T-helper 17 cell (primary cell): ENCODE measurements around the gene CRABP2. TPM values are rescaled to one million over a fixed set of nuclear protein-coding genes. Genes with fewer than 3 reads are reported as not detected.

ENCODE experiments used
- ATAC-seq: fragments of 150-1000 bp; cut with Tn5 transposase; 2 replicates; pipeline ENCODE4 v1.10.0; 2021; ENCODE audit warnings: mild to moderate bottlenecking, moderate library complexity
- DNase-seq, 3 donors: peaks; one replicate each; pipeline versions ENCODE4 v3.0.0 to v3.0.0-alpha.2; 2020 to 2021
- H3K9me3 ChIP-seq: one replicate; pipeline ENCODE4 v1.7.0; 2013; ENCODE audit warnings: low read length, mild to moderate bottlenecking; ENCODE audit not compliant: control insufficient read depth, poor library complexity, severe bottlenecking
- H3K27ac Mint-ChIP-seq: one replicate; pipeline ENCODE4 v1.8.0; 2022; ENCODE audit warnings: mild to moderate bottlenecking, moderate library complexity, mixed read lengths
- H3K27me3 Mint-ChIP-seq: one replicate; pipeline ENCODE4 v1.8.0; 2022; ENCODE audit warnings: mixed read lengths
- H3K36me3 Mint-ChIP-seq: one replicate; pipeline ENCODE4 v1.8.0; 2022; ENCODE audit warnings: low read depth, mixed read lengths
- H3K4me1 Mint-ChIP-seq: one replicate; pipeline ENCODE4 v1.8.0; 2022; ENCODE audit warnings: mild to moderate bottlenecking, mixed read lengths
- H3K4me3 Mint-ChIP-seq: one replicate; pipeline ENCODE4 v1.8.0; 2022; ENCODE audit warnings: mild to moderate bottlenecking, moderate library complexity, mixed read lengths
- total RNA-seq, 4 donors: library from RNA in 2 of 4; stranded (reverse) in 2 of 4; gene quantifications; one replicate each; pipeline ENCODE4 v1.2.3 and lab custom pipeline; 2022 to 2026

CRABP2 gene
- total RNA-seq, 2 donors from 2014 or later, result 1.5 to 4.5 TPM

- ATAC-seq (no peak), DNase-seq (peak; percentile 31 to 58 (median 49))
- no peaks in the 10 kb centered on the region for H3K27me3 Mint-ChIP-seq
- peaks cover 46% of the 10 kb centered on the region for H3K4me1 Mint-ChIP-seq
- no peaks in the 10 kb centered on the region for H3K9me3 ChIP-seq
- peak overlapping the region; percentile 99 for H3K27ac Mint-ChIP-seq
- peaks cover 11% of the 10 kb centered on the region for H3K36me3 Mint-ChIP-seq
- peak overlapping the region; percentile 94 for H3K4me3 Mint-ChIP-seq
These were observed 41.6 kb upstream of the CRABP2 start for GRCh38 chr1:156746728-156747631.

GRCh38 chr1:156746406-156746727 is 41.0 kb upstream of the CRABP2 start:
- H3K27ac Mint-ChIP-seq, result peak overlapping the region; percentile 99
- DNase-seq, result no peak
- peaks cover 50% of the 10 kb centered on the region for H3K4me1 Mint-ChIP-seq
- H3K27me3 Mint-ChIP-seq, result no peaks in the 10 kb centered on the region
- peaks cover 9% of the 10 kb centered on the region for H3K36me3 Mint-ChIP-seq
- no peaks in the 10 kb centered on the region for H3K9me3 ChIP-seq
- H3K4me3 Mint-ChIP-seq, result peak overlapping the region; percentile 94
- no peak for ATAC-seq

DNA sequence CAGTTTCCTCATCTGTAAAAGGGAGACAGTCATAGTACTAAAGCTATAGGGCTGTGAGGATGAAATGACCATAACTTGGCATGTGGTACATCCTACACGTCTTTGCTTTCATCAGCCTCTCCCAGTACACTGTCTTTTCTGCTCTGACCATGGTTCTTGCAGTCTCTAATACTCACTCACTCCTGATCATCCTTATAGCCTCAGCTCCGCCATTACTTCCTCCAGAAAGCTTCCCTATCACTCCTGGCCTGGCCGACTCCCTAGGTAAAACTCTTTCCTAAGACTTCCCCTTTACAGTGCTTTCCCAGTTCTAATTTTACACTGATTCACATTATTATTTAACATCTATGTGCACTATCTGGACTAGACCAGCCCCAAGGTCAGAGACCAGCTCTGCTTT is 40.5 kb upstream of the CRABP2 start:
- H3K9me3 ChIP-seq, result no peaks in the 10 kb centered on the region
- ATAC-seq (no peak), DNase-seq (no peak)
- peak overlapping the region; percentile 99 for H3K27ac Mint-ChIP-seq
- peak overlapping the region; percentile 94 for H3K4me3 Mint-ChIP-seq
- H3K27me3 Mint-ChIP-seq, result no peaks in the 10 kb centered on the region
- peaks cover 53% of the 10 kb centered on the region for H3K4me1 Mint-ChIP-seq
- peaks cover 9% of the 10 kb centered on the region for H3K36me3 Mint-ChIP-seq

- peak overlapping the region; percentile 99 for H3K27ac Mint-ChIP-seq
- H3K4me3 Mint-ChIP-seq, result peak overlapping the region; percentile 36
- ATAC-seq (no peak), DNase-seq (no peak)
- H3K9me3 ChIP-seq, result no peaks in the 10 kb centered on the region
- peaks cover 55% of the 10 kb centered on the region for H3K4me1 Mint-ChIP-seq
- no peaks in the 10 kb centered on the region for H3K27me3 Mint-ChIP-seq
- H3K36me3 Mint-ChIP-seq, result peaks cover 9% of the 10 kb centered on the region
These were observed 39.5 kb upstream of the CRABP2 start for GRCh38 chr1:156744786-156745419.

DNA sequence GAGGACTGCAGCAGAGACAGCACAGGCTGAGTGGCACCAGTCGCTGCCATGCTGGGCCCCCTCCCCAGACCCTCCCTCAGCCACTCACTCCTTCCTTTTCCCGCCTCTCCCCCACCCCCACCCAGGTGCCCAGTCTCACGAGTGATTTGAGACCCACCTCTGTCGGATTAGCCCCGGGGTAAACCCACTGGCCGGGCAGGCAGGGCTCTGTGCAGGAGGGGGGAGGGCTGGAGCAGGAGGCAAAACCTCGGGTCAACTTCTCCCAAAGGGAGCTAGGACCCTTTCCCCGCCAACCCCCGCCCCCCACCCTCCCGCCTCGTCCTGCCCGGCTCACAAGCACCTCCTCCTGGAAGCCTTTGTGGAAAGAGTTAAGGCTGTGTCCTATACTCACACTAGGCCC is 39.0 kb upstream of the CRABP2 start:
- peak overlapping the region; percentile 36 for H3K4me3 Mint-ChIP-seq
- no peaks in the 10 kb centered on the region for H3K27me3 Mint-ChIP-seq
- DNase-seq (no peak), ATAC-seq (no peak)
- no peak overlapping the region for H3K27ac Mint-ChIP-seq
- H3K36me3 Mint-ChIP-seq, result peaks cover 9% of the 10 kb centered on the region
- peaks cover 50% of the 10 kb centered on the region for H3K4me1 Mint-ChIP-seq
- no peaks in the 10 kb centered on the region for H3K9me3 ChIP-seq

DNA sequence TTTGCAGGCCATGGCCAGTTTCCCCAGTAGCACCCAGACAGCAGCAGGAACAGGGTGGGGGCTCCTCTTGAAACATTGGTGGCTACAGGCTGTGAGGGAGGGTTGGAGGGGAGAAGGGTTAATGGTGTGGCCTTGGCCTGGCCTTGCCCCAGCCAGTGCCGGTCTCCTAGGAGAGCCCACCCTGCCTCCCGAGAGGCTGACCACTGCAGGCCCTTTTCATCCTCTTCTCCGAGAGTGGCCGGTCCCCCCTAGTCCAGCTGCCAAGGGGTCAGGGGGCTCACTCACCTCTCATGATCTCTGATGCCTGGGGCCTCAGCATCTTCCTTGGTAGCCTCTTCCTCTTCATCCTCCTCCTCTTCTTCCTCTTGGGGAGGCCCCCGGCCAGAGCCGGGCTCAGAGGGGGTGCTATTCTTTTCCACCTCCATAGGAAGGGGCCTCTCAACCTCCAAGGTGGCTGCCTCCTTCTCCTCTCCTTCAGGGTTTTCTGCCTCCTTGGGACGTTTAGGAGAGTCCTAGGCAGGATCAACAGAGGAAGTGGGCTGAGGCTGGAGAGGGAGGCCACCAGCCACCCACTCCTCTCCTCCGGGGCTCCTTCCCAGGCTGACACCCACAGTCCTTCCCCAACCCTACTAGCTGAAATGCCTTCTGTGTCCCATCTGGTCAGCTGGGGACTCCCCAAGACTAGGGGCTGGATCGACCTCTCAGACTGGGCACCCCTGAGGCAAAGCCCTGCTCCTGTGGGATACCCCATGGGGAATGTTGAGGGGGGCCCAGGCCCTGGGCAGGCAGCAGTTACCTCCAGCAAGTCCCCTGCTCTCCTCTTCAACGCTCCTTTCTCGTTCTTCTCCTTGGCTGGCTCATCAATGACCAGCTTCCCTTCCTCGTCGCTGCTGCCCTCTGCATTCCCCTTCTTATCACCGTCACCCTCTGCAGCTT is 38.3 kb upstream of the CRABP2 start:
- no peak overlapping the region for H3K4me3 Mint-ChIP-seq
- DNase-seq (no peak), ATAC-seq (no peak)
- H3K4me1 Mint-ChIP-seq, result peaks cover 43% of the 10 kb centered on the region
- peak overlapping the region; percentile 96 for H3K27ac Mint-ChIP-seq
- H3K9me3 ChIP-seq, result no peaks in the 10 kb centered on the region
- H3K27me3 Mint-ChIP-seq, result no peaks in the 10 kb centered on the region
- peaks cover 9% of the 10 kb centered on the region for H3K36me3 Mint-ChIP-seq

GRCh38 chr1:156742801-156743200 is 37.4 kb upstream of the CRABP2 start:
- H3K4me3 Mint-ChIP-seq, result no peak overlapping the region
- H3K27ac Mint-ChIP-seq, result peak overlapping the region; percentile 96

DNA sequence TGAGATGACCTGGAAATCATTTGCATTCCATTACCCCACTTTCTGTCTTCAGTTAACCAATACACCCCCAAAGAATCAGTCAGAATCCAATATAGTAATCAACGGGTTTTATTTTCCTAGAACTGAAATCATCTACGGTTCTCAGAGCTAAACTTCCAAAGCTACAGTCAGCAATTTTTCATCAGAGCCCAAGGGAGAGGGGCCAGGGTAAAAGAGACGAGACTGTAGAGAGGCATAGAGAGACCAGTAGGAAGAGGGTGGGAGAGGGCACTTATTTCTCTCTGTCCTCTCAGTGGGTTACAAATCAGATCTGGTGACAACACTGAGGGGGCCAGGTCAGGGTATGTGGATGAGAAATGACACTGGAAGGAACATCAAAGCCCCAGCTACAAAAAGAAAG is 36.6 kb upstream of the CRABP2 start:
- no peaks in the 10 kb centered on the region for H3K27me3 Mint-ChIP-seq
- H3K4me3 Mint-ChIP-seq, result peak overlapping the region; percentile 28
- H3K27ac Mint-ChIP-seq, result peak overlapping the region; percentile 96
- H3K36me3 Mint-ChIP-seq, result peaks cover 9% of the 10 kb centered on the region
- H3K4me1 Mint-ChIP-seq, result peaks cover 30% of the 10 kb centered on the region
- ATAC-seq, result no peak
- no peaks in the 10 kb centered on the region for H3K9me3 ChIP-seq
- no peak for DNase-seq

More at GRCh38 chr1:156742801-156743200, 37.4 kb upstream of the CRABP2 start:
- DNase-seq, result no peak
- no peak for ATAC-seq
- no peaks in the 10 kb centered on the region for H3K9me3 ChIP-seq
- peaks cover 35% of the 10 kb centered on the region for H3K4me1 Mint-ChIP-seq
- H3K36me3 Mint-ChIP-seq, result peaks cover 9% of the 10 kb centered on the region
- H3K27me3 Mint-ChIP-seq, result no peaks in the 10 kb centered on the region

DNA sequence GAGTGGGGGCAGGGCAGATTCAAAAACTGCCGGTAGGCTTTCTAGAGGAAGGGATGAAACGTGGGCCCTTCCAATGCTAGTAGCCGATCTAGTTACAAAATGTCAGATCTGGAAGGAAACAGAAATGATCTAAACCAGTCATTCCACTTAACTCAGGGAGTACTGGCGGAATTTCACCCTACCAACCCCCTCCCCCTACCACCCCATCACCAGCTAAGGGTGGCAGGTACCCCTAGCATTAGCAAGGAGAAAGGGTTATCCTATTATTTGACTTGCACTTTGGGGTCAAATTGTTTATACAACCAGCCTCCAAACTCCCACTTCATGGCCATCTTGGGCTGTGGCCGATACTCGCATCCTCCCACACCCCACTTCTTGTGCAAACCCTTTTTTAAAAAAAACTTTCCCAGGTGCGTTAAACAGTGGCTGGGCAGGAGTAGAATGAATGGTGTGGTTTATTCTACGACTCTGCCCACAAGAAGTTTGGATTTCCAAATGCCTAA is 36.1 kb upstream of the CRABP2 start:
- Mint-ChIP-seq H3K4me3 (peak overlapping the region; percentile 97), H3K36me3 (peaks cover 9% of the 10 kb centered on the region), H3K27ac (peak overlapping the region; percentile 96), H3K27me3 (no peaks in the 10 kb centered on the region), H3K4me1 (peaks cover 28% of the 10 kb centered on the region)
- ATAC-seq (no peak), DNase-seq (no peak)
- H3K9me3 ChIP-seq, result no peaks in the 10 kb centered on the region

- DNase-seq (peak; percentile 85 to 93 (median 92)), ATAC-seq (peak; percentile 93)
- Mint-ChIP-seq H3K4me1 (peaks cover 24% of the 10 kb centered on the region), H3K36me3 (peaks cover 9% of the 10 kb centered on the region), H3K4me3 (peak within 1 kb of the TSS; percentile 97), H3K27me3 (no peaks in the 10 kb centered on the region), H3K27ac (peak within 1 kb of the TSS; percentile 96)
- H3K9me3 ChIP-seq, result no peaks in the 10 kb centered on the region
These were observed 35.5 kb upstream of the CRABP2 start, which contains the start of gene MRPL24 for GRCh38 chr1:156740741-156741480. TSS of gene MRPL24 (minus strand) at chr1:156741088. CDS start at chr1:156738704, 2,384 bp downstream.

GRCh38 chr1:156740237-156740740 is 34.9 kb upstream of the CRABP2 start:
- Mint-ChIP-seq H3K36me3 (peaks cover 9% of the 10 kb centered on the region), H3K27ac (peak overlapping the region; percentile 96), H3K4me3 (peak overlapping the region; percentile 97), H3K4me1 (peaks cover 19% of the 10 kb centered on the region), H3K27me3 (no peaks in the 10 kb centered on the region)
- H3K9me3 ChIP-seq, result no peaks in the 10 kb centered on the region
- ATAC-seq (no peak), DNase-seq (no peak)

- no peaks in the 10 kb centered on the region for H3K9me3 ChIP-seq
- ATAC-seq (no peak), DNase-seq (no peak)
- no peak overlapping the region for H3K27ac Mint-ChIP-seq
- no peaks in the 10 kb centered on the region for H3K27me3 Mint-ChIP-seq
- H3K4me1 Mint-ChIP-seq, result peaks cover 16% of the 10 kb centered on the region
- peaks cover 7% of the 10 kb centered on the region for H3K36me3 Mint-ChIP-seq
- peak overlapping the region; percentile 39 for H3K4me3 Mint-ChIP-seq
These were observed 33.5 kb upstream of the CRABP2 start for GRCh38 chr1:156738916-156739315.
